ENCODE results near the gene OR56A1. TPM values are rescaled to one million over a fixed set of nuclear protein-coding genes. Genes with fewer than 3 reads are reported as not detected.

OR56A1 gene
- polyA plus RNA-seq, 4 donors: under 0.01 TPM; not detected in 3

DNA sequence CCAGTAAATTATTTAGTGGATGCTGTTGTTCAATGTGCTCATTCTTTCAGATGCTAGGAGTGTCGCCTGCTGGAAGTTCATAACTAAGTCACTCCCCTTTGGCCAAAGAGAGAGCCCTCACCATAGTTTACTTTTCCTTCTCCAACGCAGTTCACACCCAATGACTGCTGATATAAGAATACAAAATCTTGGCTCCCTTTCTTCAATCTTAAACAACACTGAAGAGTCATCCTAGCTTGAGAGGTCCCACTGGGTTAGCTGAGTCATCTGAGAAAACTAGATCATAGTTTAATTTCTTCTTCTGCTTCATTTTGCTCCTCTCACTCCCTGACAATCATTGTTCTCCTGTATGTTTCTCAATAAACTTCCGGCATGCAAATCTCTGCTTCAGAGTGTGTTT, 38.4 kb downstream of the OR56A1 start:
- no peak for DNase-seq (ENCODE audit: low read depth in 4 of 4, low spot score in 3 of 4)

DNA sequence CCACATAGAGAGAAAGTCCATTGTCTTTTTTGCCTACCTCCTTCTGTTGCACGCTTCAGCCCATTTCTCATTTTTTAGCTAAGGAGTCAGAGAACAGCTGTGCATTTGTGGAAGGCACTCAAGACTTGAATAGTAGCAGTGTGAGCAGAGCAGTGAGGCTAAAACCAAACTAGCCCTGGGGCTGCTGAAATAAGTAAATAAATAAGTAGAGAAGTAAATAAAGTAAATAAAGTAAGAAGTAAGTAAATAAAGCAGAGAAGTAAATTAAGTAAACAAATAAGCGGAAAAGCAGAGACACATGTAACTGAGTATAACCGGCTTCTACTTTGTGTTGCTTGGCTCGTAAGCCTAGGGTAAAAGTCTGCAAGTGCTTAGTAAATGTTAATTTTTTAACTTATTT, 41.4 kb downstream of the OR56A1 start:
- no peak for DNase-seq (ENCODE audit: low read depth in 4 of 4, low spot score in 3 of 4)

- no peak for DNase-seq (ENCODE audit: low read depth in 4 of 4, low spot score in 3 of 4)
Observed at GRCh38 chr11:5986885-5987284, 43.7 kb downstream of the OR56A1 start, which contains the start of gene OR52L1. TSS of gene OR52L1 (minus strand) at chr11:5986985. CDS start at chr11:5986930, 55 bp downstream.

DNA sequence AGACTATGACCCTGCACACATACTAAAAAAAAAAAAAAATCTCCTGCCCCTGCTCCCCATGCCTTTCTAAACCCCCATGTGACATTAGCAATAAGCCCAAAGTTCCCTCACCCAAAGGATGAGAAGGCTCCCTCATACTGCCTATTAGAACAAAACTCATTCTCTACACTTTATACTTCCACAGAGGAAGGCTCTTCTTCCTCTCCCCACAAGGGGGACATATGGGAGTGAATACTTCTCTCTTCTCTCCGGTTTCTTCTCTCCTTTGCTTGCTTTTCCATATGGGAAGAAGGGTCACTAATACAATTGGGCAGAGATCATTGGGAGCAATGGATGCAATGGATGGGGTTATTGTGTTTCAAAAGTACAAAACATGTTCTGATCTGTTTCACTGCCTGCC, 47.1 kb downstream of the OR56A1 start:
- no peak for DNase-seq (ENCODE audit: low read depth in 4 of 4, low spot score in 3 of 4)

DNA sequence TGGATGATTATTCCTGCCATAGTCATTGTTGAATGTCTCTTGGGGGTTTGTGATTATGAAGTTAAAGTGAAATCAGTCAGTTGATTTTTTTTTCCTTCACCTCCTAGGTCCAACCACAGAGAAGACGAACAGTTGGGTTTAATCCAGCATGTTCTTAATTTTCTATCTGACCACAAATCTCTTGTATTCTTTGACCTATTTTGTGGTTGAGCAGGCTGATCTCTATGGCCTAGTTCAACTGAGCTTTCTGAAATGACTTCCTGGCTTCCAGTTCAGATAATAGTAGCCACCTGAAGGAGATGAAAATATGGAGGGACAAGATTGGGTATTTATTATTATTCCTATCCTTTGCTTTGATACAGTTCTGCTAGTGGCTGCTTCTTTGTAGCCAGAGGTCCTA, 57.0 kb downstream of the OR56A1 start:
- DNase-seq (ENCODE audit: low read depth in 4 of 4, low spot score in 3 of 4): no peak

Other genes with a start within 250 kb of the OR56A1 start
- not detected for gene OR52N5, start 247.4 kb downstream of the OR56A1 start, polyA plus RNA-seq (ENCODE audit: insufficient read length in 4 of 4)
- gene OR52N1, start 239.5 kb downstream of the OR56A1 start, polyA plus RNA-seq (ENCODE audit: insufficient read length in 4 of 4): not detected
- gene OR52N2, start 221.8 kb downstream of the OR56A1 start, polyA plus RNA-seq (ENCODE audit: insufficient read length in 4 of 4): not detected
- not detected for gene OR52E6, start 188.9 kb downstream of the OR56A1 start, polyA plus RNA-seq (ENCODE audit: insufficient read length in 4 of 4)
- not detected for gene OR52E8, start 173.1 kb downstream of the OR56A1 start, polyA plus RNA-seq (ENCODE audit: insufficient read length in 4 of 4)
- under 1 TPM in 1 of 4 donors, not detected in 3; 0.03 TPM for gene OR52E4, start 150.1 kb downstream of the OR56A1 start, polyA plus RNA-seq (ENCODE audit: insufficient read length in 4 of 4)
- gene OR52E5, start 137.6 kb downstream of the OR56A1 start, polyA plus RNA-seq (ENCODE audit: insufficient read length in 4 of 4): not detected
- gene OR56A3, start 88.5 kb downstream of the OR56A1 start, polyA plus RNA-seq (ENCODE audit: insufficient read length in 4 of 4): under 1 TPM in 1 of 4 donors, not detected in 3; 0.05 TPM
- gene OR56A5, start 62.3 kb downstream of the OR56A1 start, polyA plus RNA-seq (ENCODE audit: insufficient read length in 4 of 4): not detected
- gene OR52L1, start 43.8 kb downstream of the OR56A1 start, polyA plus RNA-seq (ENCODE audit: insufficient read length in 4 of 4): not detected
- gene OR56A4, start 23.8 kb downstream of the OR56A1 start, polyA plus RNA-seq (ENCODE audit: insufficient read length in 4 of 4): under 1 TPM in 2 of 4 donors, not detected in 2; 0.01 to 0.06 TPM
- gene OR56B4, start 76.9 kb upstream of the OR56A1 start, polyA plus RNA-seq (ENCODE audit: insufficient read length in 4 of 4): under 1 TPM; 0.14 to 0.32 (median 0.22) TPM
- gene OR52B2, start 139.6 kb upstream of the OR56A1 start, polyA plus RNA-seq (ENCODE audit: insufficient read length in 4 of 4): not detected
- under 1 TPM in 1 of 4 donors, not detected in 3; 0.10 TPM for gene OR52W1, start 168.5 kb upstream of the OR56A1 start, polyA plus RNA-seq (ENCODE audit: insufficient read length in 4 of 4)
- 1 to 10 TPM in 1 of 4 donors, under 1 TPM in 3; 0.70 to 1.2 (median 0.84) TPM for gene C11orf42, start 174.8 kb upstream of the OR56A1 start, polyA plus RNA-seq (ENCODE audit: insufficient read length in 4 of 4)
- gene FHIP1B, start 203.9 kb upstream of the OR56A1 start, polyA plus RNA-seq (ENCODE audit: insufficient read length in 4 of 4): 10 to 100 TPM; 47.6 to 53.7 (median 51.2) TPM
- under 1 TPM; 0.23 to 0.32 (median 0.28) TPM for gene CNGA4, start 208.3 kb upstream of the OR56A1 start, polyA plus RNA-seq (ENCODE audit: insufficient read length in 4 of 4)
- under 1 TPM; 0.51 to 0.96 (median 0.69) TPM for gene CCKBR, start 229.1 kb upstream of the OR56A1 start, polyA plus RNA-seq (ENCODE audit: insufficient read length in 4 of 4)

Measured in right renal pelvis (tissue), 4 donors.